GM18870 (cell line): ENCODE data around the gene ITGA2.

Experiments used
- ATAC-seq: cut with Tn5 transposase; IDR thresholded peaks from one replicate; pipeline ENCODE4 v1.9.1; 2021; ENCODE audit warnings: moderate library complexity; ENCODE audit not compliant: unreplicated experiment

ITGA2 gene

GRCh38 chr5:53133020-53133419, 143.9 kb downstream of the ITGA2 start:
- no peak for ATAC-seq
